GM12891 (cell line): ENCODE results near the gene P2RY13.

Experiments used
- DNase-seq: peaks from one replicate; pipeline ENCODE4 v3.0.0; 2011; ENCODE audit warnings: low spot score; ENCODE audit not compliant: insufficient read length
- FAIRE-seq: peaks from 2 replicates; lab custom pipeline; 2011; peaks lifted over from hg19 to GRCh38; lab: Jason Lieb, UNC
- PAX5 ChIP-seq: IDR thresholded peaks from 2 replicates; pipeline ENCODE4 v1.6.1; 2011; ENCODE audit warnings: low read length, moderate library complexity, mild to moderate bottlenecking; ENCODE audit not compliant: insufficient read depth, severe bottlenecking
- POLR2A ChIP-seq: IDR thresholded peaks from 2 replicates; pipeline ENCODE4 v1.6.1; 2011; ENCODE audit warnings: low read depth, low read length, control low read depth
- POLR2AphosphoS5 ChIP-seq: IDR thresholded peaks from 2 replicates; pipeline ENCODE4 v1.6.1; 2011; ENCODE audit warnings: low read depth, low read length, control low read depth
- POU2F2 ChIP-seq: IDR thresholded peaks from 2 replicates; pipeline ENCODE4 v1.6.1; 2011; ENCODE audit warnings: low read depth, mild to moderate bottlenecking, control low read depth, low read length, moderate library complexity
- SPI1 ChIP-seq: IDR thresholded peaks from 2 replicates; pipeline ENCODE4 v1.6.1; 2011; ENCODE audit warnings: low read depth, low read length, control low read depth
- TAF1 ChIP-seq: IDR thresholded peaks from 2 replicates; pipeline ENCODE4 v1.6.1; 2011; ENCODE audit warnings: low read depth, low read length, control low read depth

The P2RY13 gene

DNA sequence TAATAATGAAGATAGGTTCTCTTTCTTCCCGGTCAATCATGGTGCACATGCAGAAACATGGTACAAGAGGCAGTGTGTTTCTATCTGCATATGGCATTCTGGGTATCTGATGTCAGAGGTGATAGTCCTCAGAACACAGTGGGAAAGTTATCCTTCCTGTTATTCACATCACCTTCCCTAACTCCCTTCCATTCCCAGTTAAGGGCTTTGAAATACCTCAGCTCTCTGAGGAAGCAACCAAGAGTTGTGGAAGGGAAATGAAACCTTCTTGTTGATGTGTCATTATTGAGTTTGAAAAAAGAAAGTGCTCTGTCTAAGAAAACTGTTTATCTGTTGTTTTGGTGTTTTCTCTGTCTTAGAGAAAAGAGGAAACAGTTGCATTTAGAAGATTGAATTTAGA lies 21.9 kb upstream of the P2RY13 start:
- FAIRE-seq (peak; percentile 61), DNase-seq (peak; percentile 4)
- no peak for TF ChIP-seq POLR2AphosphoS5
- TF ChIP-seq SPI1 = peak; percentile 92

DNA sequence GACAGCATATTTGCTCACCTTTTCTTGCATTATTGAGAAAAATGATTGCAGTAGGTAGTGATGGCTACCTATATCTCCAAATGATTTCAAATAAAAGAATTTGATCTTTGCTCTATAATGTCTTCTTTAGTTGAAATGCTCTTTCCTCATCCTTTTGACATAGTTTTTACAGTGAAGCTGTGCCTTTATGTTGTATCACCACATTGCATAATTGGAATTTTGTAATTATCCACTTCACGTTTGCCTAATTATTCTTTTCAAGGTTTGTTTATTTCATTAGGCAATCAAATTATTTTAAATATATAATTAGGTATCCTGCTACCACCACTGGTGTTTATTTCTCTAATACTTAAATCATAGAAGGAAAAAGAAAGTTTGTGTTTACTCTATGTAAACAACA lies 21.3 kb upstream of the P2RY13 start:
- no peak for TF ChIP-seq SPI1
- no peak for TF ChIP-seq TAF1
- TF ChIP-seq PAX5 = no peak
- no peak for TF ChIP-seq POU2F2
- TF ChIP-seq POLR2AphosphoS5 = no peak
- TF ChIP-seq POLR2A = no peak
- DNase-seq (no peak), FAIRE-seq (no peak)

DNA sequence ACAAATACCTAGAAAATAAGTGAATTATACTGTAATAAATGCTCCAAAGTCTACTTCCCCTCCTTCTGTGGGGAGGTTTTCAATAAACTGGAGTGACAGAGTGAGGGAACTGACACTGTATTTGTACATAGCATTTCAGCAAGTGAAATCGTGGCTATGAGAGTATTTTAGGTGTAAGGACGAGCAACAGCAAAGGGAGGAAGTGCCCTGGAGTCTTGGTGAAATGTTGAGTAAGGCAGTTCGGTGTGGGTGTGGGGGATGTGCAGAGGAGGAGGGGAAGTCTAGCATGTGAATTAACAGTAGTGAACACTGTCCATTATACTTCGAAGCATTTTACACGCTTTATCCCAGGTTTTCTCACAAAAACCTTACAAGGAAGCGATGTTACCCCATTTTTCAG lies 18.1 kb upstream of the P2RY13 start:
- TF ChIP-seq SPI1 (0 out of 2 replicates have a peak, but pooled peaks have one; percentile 34), TAF1 (no peak), POLR2A (no peak)
- DNase-seq = no peak
- no peak for FAIRE-seq

DNA sequence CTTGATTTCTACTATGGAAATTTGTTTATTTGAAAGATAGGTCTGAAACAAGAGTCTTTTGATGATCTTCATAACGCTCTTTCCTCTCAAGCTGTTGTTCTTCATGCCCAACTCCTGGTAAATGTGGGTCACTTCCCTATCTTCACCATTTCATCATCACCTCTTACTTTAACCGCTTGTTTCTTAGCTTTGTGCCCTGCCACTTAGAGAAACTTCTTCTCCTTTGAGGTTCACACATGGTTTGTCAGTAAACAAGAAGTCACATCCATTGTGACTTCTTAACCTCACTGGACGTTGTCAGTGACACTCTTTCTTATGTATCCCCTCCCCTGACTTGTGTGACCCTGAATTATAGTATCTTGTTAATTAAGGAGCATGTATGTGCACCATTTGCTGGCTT lies 16.9 kb upstream of the P2RY13 start:
- TF ChIP-seq POU2F2 (no peak), POLR2A (no peak), PAX5 (no peak), SPI1 (no peak), POLR2AphosphoS5 (no peak)
- DNase-seq (no peak), FAIRE-seq (no peak)

DNA sequence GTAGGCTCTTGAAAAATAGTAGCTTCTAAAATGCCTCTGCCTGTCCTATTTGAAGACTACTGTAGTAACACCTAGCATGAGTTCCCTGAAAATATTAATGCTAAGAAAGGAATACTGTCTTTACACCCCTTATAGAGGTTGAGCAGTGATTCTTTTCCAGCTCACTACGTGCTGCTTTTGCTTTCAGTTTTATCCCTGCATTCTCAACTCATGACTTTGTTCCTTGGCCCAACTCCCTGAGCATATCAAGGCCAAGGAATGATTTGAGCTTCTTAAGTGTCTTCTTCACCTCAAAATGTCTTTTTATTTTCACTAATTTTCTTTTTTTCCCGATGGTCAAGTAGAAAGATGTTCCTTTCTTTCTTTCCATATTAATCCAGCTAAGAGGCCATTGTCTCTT lies 16.5 kb upstream of the P2RY13 start:
- DNase-seq (no peak), FAIRE-seq (no peak)
- TF ChIP-seq SPI1 = no peak

DNA sequence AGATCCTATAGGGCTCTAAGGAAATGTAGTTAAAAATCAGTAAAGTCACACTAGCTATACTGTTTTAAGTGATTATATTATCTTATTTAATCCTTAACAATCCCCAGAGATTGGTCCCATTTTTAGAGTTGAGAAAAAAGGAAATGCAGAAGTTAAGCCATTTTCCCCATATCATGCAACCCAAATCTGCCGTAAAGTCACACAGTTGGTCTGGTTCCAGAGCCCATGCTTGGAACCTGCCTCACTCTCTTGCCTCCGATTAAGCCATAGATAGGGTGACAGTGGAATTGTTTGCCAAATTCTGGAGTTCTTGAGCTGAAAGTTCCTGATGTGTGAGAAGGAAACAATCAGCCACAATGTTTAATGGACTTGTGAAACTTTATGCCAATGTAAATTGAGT lies 2.3 kb upstream of the P2RY13 start:
- DNase-seq (no peak), FAIRE-seq (peak; percentile 28)
- TF ChIP-seq SPI1 (no peak), PAX5 (no peak), POLR2AphosphoS5 (no peak), TAF1 (no peak), POU2F2 (no peak), POLR2A (no peak)

DNA sequence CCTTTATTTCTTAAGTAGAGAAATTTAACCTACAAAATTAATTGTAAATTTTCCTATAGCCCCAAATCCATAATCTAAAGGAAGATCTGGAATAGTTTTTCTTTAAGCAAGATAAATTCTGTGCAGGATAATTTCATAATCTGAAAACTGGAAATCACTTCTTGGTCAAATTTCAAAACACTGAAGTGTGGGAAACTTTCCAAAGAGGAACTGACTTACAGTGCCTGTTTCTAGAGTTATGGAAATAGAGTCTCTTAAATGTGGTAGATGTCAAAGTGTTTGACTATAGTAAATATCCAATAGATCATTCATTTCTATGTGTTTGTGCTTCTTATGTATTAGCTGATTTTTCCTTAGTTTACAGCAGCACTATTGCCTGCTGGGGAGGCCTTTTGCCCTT lies 1.6 kb upstream of the P2RY13 start:
- TF ChIP-seq POLR2AphosphoS5 = no peak
- no peak for TF ChIP-seq TAF1
- TF ChIP-seq SPI1 = no peak
- no peak for TF ChIP-seq POU2F2
- TF ChIP-seq PAX5 = no peak
- no peak for TF ChIP-seq POLR2A
- DNase-seq (no peak), FAIRE-seq (no peak)

DNA sequence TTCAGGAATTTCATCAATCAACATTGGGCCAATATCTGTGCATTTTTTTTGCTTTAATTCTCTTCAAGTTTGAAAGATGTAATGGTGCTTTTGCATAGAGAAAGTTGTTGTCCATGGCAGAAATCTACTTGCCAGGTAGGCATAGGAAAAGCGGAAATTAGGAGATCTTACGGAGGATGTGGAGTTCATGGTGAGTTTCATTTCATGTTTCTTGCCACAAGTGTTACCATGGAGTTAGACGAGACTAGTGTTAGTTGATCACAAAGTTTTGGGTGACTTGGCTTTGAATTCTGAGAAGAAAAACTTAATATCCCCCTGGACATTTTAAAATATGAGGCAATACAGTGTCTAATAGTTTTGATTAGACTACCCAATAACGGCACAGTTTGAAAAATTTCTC lies 1.0 kb upstream of the P2RY13 start:
- no peak for DNase-seq
- no peak for FAIRE-seq
- TF ChIP-seq TAF1 (no peak), POLR2A (no peak), PAX5 (no peak), POU2F2 (no peak), SPI1 (no peak), POLR2AphosphoS5 (no peak)

DNA sequence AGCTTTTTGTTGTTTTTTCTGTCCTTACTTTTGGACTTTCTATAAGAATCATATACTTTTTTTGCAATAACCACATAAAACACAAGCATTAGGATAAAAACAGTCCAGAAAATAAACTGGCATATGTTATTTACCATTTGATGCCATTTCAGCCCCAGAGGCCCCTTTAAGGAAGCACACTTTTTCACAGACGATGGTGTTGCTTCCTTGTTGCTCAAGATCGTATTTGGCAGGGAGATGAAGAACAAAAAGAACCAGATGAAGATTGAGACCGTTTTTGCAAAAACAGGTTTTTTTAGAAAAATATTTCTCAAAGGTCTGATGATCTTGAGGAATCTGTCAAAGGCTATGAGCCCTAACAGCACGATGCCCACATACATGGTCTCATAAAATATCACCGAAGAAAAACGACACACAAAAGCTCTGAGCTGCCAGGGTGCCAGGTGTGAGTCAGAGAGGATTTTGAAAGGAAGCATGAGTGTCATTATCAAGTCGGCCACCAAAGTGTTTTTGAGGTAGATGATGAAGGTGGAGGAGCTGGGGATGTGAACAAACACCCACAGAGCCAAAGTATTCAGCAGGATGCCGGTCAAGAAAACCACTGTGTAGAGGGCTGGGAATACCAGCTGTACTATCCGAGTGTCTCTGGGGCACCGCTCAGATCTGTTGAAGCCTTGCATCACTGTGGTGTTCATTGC lies 902 bp downstream of the P2RY13 start:
- FAIRE-seq = no peak
- TF ChIP-seq POU2F2 (no peak), POLR2A (no peak), TAF1 (no peak), POLR2AphosphoS5 (no peak), SPI1 (no peak), PAX5 (no peak)
- DNase-seq = no peak

DNA sequence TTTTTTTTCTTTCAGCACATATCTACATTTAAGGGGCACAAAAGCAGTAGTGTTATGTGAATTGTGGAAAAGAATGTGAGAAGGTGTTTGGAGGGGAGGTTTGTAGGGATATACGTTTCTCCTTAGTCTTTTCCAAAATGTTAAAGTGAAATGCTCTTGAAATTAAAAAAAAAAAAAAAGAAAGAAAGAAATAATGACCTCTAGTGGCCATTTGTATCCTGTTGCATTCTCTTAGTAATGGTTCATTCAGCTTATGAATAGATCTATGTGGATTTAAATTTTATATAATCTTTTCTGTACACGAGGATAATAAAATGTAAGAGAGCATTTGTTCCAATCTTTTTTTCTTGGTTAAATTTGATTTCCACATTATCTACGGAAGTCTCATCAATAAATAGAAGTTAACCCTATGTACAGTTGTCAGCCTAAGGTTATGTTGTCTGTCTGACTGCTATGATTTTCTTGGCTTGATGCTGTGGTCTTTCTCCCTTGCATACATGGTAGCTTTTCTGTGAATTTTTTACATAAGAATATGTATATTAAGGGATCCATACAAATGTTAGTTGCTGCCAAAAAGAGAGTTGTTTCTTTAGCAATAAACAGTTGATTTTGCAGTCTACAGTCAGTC lies 1.7 kb downstream of the P2RY13 start:
- FAIRE-seq = no peak
- no peak for DNase-seq
- TF ChIP-seq POLR2A (no peak), POU2F2 (no peak), TAF1 (no peak), PAX5 (no peak), SPI1 (no peak), POLR2AphosphoS5 (no peak)

DNA sequence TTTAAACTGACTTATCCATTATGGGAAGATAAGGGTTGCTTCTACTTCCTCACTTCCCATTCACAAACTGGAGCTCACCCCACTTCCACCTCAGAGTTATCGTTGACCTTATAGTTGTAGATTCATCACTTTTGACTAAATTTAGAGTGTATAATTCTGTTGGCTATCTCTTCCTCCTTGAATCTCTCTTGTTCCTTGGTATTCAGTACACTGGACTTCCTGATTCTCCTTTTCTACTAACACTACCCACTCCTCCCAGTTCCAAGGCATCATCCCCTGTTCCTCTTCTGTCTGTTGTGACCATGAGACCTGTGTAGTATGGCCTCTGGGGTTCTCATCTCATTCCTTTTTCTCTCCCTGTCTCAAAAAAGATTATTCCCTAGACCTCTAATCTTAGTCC lies 6.8 kb downstream of the P2RY13 start:
- TF ChIP-seq TAF1 (no peak), POLR2A (no peak), SPI1 (no peak), POLR2AphosphoS5 (no peak), PAX5 (no peak), POU2F2 (no peak)
- FAIRE-seq = no peak
- no peak for DNase-seq
